LNCaP clone FGC (cell line): Measurements from ENCODE around the gene PRDM1.
A peak's percentile ranks its signal among the peaks of the same experiment; 100 is the strongest.

Experiments used
- DNase-seq: peaks from one replicate; pipeline ENCODE4 v3.0.0-alpha.2; 2011; ENCODE audit warnings: low read depth
- H3K4me3 ChIP-seq: 2 replicates; pipeline ENCODE4 v1.5.1; 2011; ENCODE audit warnings: mild to moderate bottlenecking, low read depth, low read length, control low read depth
- CTCF ChIP-seq: IDR thresholded peaks from 2 replicates; pipeline ENCODE4 v1.5.1; 2012; ENCODE audit warnings: mild to moderate bottlenecking; ENCODE audit not compliant: control insufficient read depth, insufficient read depth; ENCODE audit errors: extremely low read depth

The PRDM1 gene

GRCh38 chr6:106113256-106113959, 27.3 kb downstream of the PRDM1 start:
- H3K4me3 ChIP-seq: no peak overlapping the region
- no peak for DNase-seq

GRCh38 chr6:106114492-106114891, 28.4 kb downstream of the PRDM1 start:
- no peak overlapping the region for H3K4me3 ChIP-seq
- no peak for TF ChIP-seq CTCF
- no peak for DNase-seq

More at GRCh38 chr6:106113256-106113959, 27.3 kb downstream of the PRDM1 start:
- no peak for TF ChIP-seq CTCF

GRCh38 chr6:106115286-106115685, 29.1 kb downstream of the PRDM1 start:
- H3K4me3 ChIP-seq: no peak overlapping the region
- no peak for TF ChIP-seq CTCF
- DNase-seq: no peak

- no peak for TF ChIP-seq CTCF
- no peak overlapping the region for H3K4me3 ChIP-seq
- peak; percentile 83 for DNase-seq
These were observed 30.1 kb downstream of the PRDM1 start for GRCh38 chr6:106116125-106116832.

GRCh38 chr6:106117579-106117978, 31.4 kb downstream of the PRDM1 start:
- H3K4me3 ChIP-seq: no peak overlapping the region
- DNase-seq: no peak
- no peak for TF ChIP-seq CTCF

- no peak overlapping the region for H3K4me3 ChIP-seq
- TF ChIP-seq CTCF: no peak
- DNase-seq: no peak
These were observed 32.8 kb downstream of the PRDM1 start for GRCh38 chr6:106118835-106119431.
